Neural progenitor cell (in vitro differentiated cells): Measurements from ENCODE around the gene C11orf21. TPM values are rescaled to one million over a fixed set of nuclear protein-coding genes. Genes with fewer than 3 reads are reported as not detected.

ENCODE experiments used
- DNase-seq: peaks from one replicate; pipeline ENCODE4 v3.0.0-alpha.2; 2016; ENCODE audit warnings: low spot score
- H2AFZ ChIP-seq: fragments of 200-600 bp; sonication (generic); replicated peaks from 2 replicates; pipeline ENCODE4 v1.6.1; 2016; ENCODE audit warnings: antibody characterized with exemption
- H3F3A ChIP-seq: fragments of 200-600 bp; sonication (generic); 2 replicates; pipeline ENCODE4 v1.6.1; 2016; ENCODE audit warnings: antibody characterized with exemption, low read depth
- H3K27ac ChIP-seq: fragments of 200-600 bp; sonication (generic); 2 replicates; pipeline ENCODE4 v1.5.1; 2016; ENCODE audit warnings: mild to moderate bottlenecking
- H3K27me3 ChIP-seq: fragments of 200-600 bp; sonication (generic); 2 replicates; pipeline ENCODE4 v1.6.1; 2016; ENCODE audit warnings: mild to moderate bottlenecking, moderate library complexity
- H3K36me3 ChIP-seq: fragments of 200-600 bp; sonication (generic); 2 replicates; pipeline ENCODE4 v1.5.1; 2016
- H3K4me1 ChIP-seq: fragments of 200-600 bp; sonication (generic); 2 replicates; pipeline ENCODE4 v1.6.1; 2016; ENCODE audit warnings: mixed run types
- H3K4me2 ChIP-seq: fragments of 200-600 bp; sonication (generic); 2 replicates; pipeline ENCODE4 v1.6.1; 2016
- H3K4me3 ChIP-seq: fragments of 200-600 bp; sonication (generic); 2 replicates; pipeline ENCODE4 v1.5.1; 2016
- H3K79me2 ChIP-seq: fragments of 200-600 bp; sonication (generic); 2 replicates; pipeline ENCODE4 v1.6.1; 2016; ENCODE audit warnings: low read depth
- H3K9ac ChIP-seq: fragments of 200-600 bp; sonication (generic); 2 replicates; pipeline ENCODE4 v1.6.1; 2016
- H3K9me3 ChIP-seq: fragments of 200-600 bp; sonication (generic); 2 replicates; pipeline ENCODE4 v1.5.1; 2016; ENCODE audit warnings: low read depth
- H4K20me1 ChIP-seq: fragments of 200-600 bp; sonication (generic); 2 replicates; pipeline ENCODE4 v1.6.1; 2016; ENCODE audit warnings: low read depth
- H3K27ac Mint-ChIP-seq: 3 replicates; pipeline ENCODE4 v1.8.0; 2021; ENCODE audit warnings: mixed read lengths
- H3K27me3 Mint-ChIP-seq: 2 replicates; pipeline ENCODE4 v1.8.0; 2022; ENCODE audit warnings: low read depth, mild to moderate bottlenecking, inconsistent platforms, moderate library complexity, mixed read lengths; ENCODE audit not compliant: insufficient read depth
- H3K36me3 Mint-ChIP-seq: 3 replicates; pipeline ENCODE4 v1.8.0; 2021; ENCODE audit warnings: mixed read lengths
- H3K4me1 Mint-ChIP-seq: 3 replicates; pipeline ENCODE4 v1.8.0; 2021; ENCODE audit warnings: mixed read lengths
- H3K4me3 Mint-ChIP-seq: 3 replicates; pipeline ENCODE4 v1.8.0; 2021; ENCODE audit warnings: mild to moderate bottlenecking, moderate library complexity, mixed read lengths
- H3K9me3 Mint-ChIP-seq: 3 replicates; pipeline ENCODE4 v1.8.0; 2020; ENCODE audit warnings: mixed read lengths
- CTCF ChIP-seq: fragments of 200-600 bp; sonication (generic); IDR thresholded peaks from 2 replicates; pipeline ENCODE4 v1.5.1; 2017; ENCODE audit warnings: antibody characterized with exemption, mild to moderate bottlenecking
- EZH2 ChIP-seq: fragments of 200-600 bp; sonication (generic); IDR thresholded peaks from 2 replicates; pipeline ENCODE4 v1.6.1; 2017; ENCODE audit warnings: antibody characterized with exemption, mild to moderate bottlenecking, moderate library complexity
- EZH2phosphoT487 ChIP-seq: fragments of 200-600 bp; sonication (generic); IDR thresholded peaks from 2 replicates; pipeline ENCODE4 v1.6.1; 2017; ENCODE audit warnings: antibody characterized with exemption
- total RNA-seq: library from RNA; depleted of rRNA; stranded (reverse); fragments of >200 nt; gene quantifications from 2 replicates; pipeline ENCODE4 v1.2.3, GENCODE V29; 2015; ENCODE audit warnings: low replicate concordance

The C11orf21 gene
- total RNA-seq, 1 donor from 2014 or later, result not detected

- Mint-ChIP-seq H3K9me3 (peaks cover 18% of the 10 kb centered on the region), H3K27ac (no peak overlapping the region), H3K36me3 (peaks cover 5% of the 10 kb centered on the region), H3K4me3 (no peak overlapping the region), H3K27me3 (peaks cover 31% of the 10 kb centered on the region), H3K4me1 (no peaks in the 10 kb centered on the region)
- Histone ChIP-seq H3K4me1 (no peaks in the 10 kb centered on the region), H3K9ac (no peak overlapping the region), H4K20me1 (no peaks in the 10 kb centered on the region), H3F3A (no peaks in the 10 kb centered on the region), H3K79me2 (no peaks in the 10 kb centered on the region), H3K4me2 (no peak overlapping the region), H2AFZ (no peak overlapping the region), H3K4me3 (no peak overlapping the region), H3K27me3 (peaks cover 87% of the 10 kb centered on the region), H3K27ac (no peak overlapping the region), H3K36me3 (no peaks in the 10 kb centered on the region), H3K9me3 (no peaks in the 10 kb centered on the region)
- no peak for DNase-seq
- TF ChIP-seq CTCF (no peak), EZH2phosphoT487 (no peak)
Observed at GRCh38 chr11:2277008-2277346, 24.7 kb downstream of the C11orf21 start.

DNA sequence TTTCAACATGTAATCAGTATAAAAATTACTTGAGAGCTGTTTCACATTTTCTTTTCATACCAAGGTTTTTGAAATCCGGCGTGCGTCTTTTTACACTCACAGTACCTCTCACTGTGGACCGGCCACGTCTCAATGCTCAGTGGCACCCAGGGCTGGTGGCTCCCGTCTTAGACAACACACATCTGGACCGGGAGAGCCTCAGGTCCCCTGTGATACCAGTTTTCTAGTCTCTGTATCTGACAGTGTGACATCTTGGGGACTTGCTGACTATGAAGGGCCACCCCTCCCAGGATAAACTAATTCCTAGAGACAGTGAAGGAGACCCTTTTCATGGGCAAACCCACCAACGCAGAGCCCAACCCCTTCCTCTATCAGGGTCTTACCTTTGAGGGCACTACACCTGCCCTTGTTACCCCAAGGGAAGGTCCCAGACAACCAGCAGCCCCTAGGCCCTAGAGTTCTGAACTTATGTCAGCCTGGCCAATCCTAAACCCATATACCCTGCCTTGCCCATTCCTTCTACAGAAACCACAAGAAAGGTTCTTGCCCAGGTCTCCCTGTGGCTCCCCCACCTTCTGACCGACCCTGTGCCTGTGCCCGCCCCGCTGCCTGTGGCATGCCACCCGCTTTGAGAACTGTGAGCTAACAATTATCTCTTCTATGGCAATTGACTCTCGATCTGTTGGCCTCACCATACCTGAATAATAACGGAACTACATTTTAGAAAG is 25.3 kb downstream of the C11orf21 start:
- Histone ChIP-seq H3K36me3 (no peaks in the 10 kb centered on the region), H3K4me1 (no peaks in the 10 kb centered on the region), H3K79me2 (no peaks in the 10 kb centered on the region), H3K9ac (no peak overlapping the region), H3F3A (no peaks in the 10 kb centered on the region), H3K4me3 (no peak overlapping the region), H4K20me1 (no peaks in the 10 kb centered on the region), H3K27ac (no peak overlapping the region), H2AFZ (no peak overlapping the region), H3K27me3 (peaks cover 87% of the 10 kb centered on the region), H3K4me2 (no peak overlapping the region), H3K9me3 (no peaks in the 10 kb centered on the region)
- TF ChIP-seq EZH2 (no peak), EZH2phosphoT487 (no peak), CTCF (no peak)
- no peak overlapping the region for H3K4me3 Mint-ChIP-seq
- H3K27me3 Mint-ChIP-seq, result peaks cover 36% of the 10 kb centered on the region
- no peaks in the 10 kb centered on the region for H3K4me1 Mint-ChIP-seq
- H3K36me3 Mint-ChIP-seq, result peaks cover 5% of the 10 kb centered on the region
- peaks cover 19% of the 10 kb centered on the region for H3K9me3 Mint-ChIP-seq
- DNase-seq, result no peak
- H3K27ac Mint-ChIP-seq, result no peak overlapping the region

- peaks cover 5% of the 10 kb centered on the region for H3K36me3 Mint-ChIP-seq
- no peak for TF ChIP-seq EZH2
- TF ChIP-seq CTCF, result no peak
- H3K4me1 ChIP-seq, result no peaks in the 10 kb centered on the region
- peaks cover 38% of the 10 kb centered on the region for H3K27me3 Mint-ChIP-seq
- H3K27me3 ChIP-seq, result peaks cover 88% of the 10 kb centered on the region
- no peaks in the 10 kb centered on the region for H3K79me2 ChIP-seq
- H3F3A ChIP-seq, result no peaks in the 10 kb centered on the region
- no peaks in the 10 kb centered on the region for H4K20me1 ChIP-seq
- no peak overlapping the region for H3K9ac ChIP-seq
- no peak for DNase-seq
- no peaks in the 10 kb centered on the region for H3K4me1 Mint-ChIP-seq
- no peak overlapping the region for H3K4me3 ChIP-seq
- H2AFZ ChIP-seq, result no peak overlapping the region
- H3K4me2 ChIP-seq, result no peak overlapping the region
- H3K9me3 ChIP-seq, result no peaks in the 10 kb centered on the region
- no peaks in the 10 kb centered on the region for H3K36me3 ChIP-seq
- no peak overlapping the region for H3K27ac ChIP-seq
- H3K4me3 Mint-ChIP-seq, result no peak overlapping the region
- peak overlapping the region; percentile 53 for H3K27ac Mint-ChIP-seq
- H3K9me3 Mint-ChIP-seq, result peaks cover 19% of the 10 kb centered on the region
Observed at GRCh38 chr11:2275334-2276279, 26.1 kb downstream of the C11orf21 start.
